HepG2 (cell line): ENCODE measurements around the gene NR2F1. TPM values are rescaled to one million over a fixed set of nuclear protein-coding genes. Genes with fewer than 3 reads are reported as not detected.

ENCODE experiments used
- ATAC-seq: fragments of 200-7000 bp; cut with Tn5 transposase; 3 replicates; pipeline ENCODE4 v1.9.1; 2020; ENCODE audit warnings: mild to moderate bottlenecking, moderate library complexity
- BruUV-seq: library from RNA; stranded (reverse); fragments of 400-500 nt; replicated peaks from 2 replicates; lab custom pipeline; 2021; lab: Mats Ljungman, UMichigan
- CTCF ChIA-PET: fragments of 300-600 bp; formaldehyde crosslinking; extraction: SDS; loops from one replicate; lab custom pipeline; 2021; ENCODE audit warnings: low total read pairs, inconsistent platforms, low intra/inter-chr PET ratio; lab: Yijun Ruan, JAX
- POLR2A ChIA-PET: fragments of 350-600 bp; sonication (Branson Sonifier 250); formaldehyde crosslinking; loops from one replicate; lab custom pipeline; 2020; ENCODE audit warnings: antibody characterized with exemption, inconsistent platforms; lab: Yijun Ruan, JAX
- DNase-seq: peaks from one replicate; pipeline ENCODE4 v3.0.0-alpha.2; 2015; ENCODE audit warnings: low spot score
- FAIRE-seq: peaks from 3 replicates; lab custom pipeline; 2011; peaks lifted over from hg19 to GRCh38; lab: Jason Lieb, UNC
- H2AFZ ChIP-seq: one replicate; pipeline ENCODE4 v1.6.1; 2011; ENCODE audit warnings: low read length, inconsistent platforms
- H3K27ac ChIP-seq: fragments of 300-600 bp; 3 replicates; pipeline ENCODE4 v1.8.0; 2011; ENCODE audit warnings: mixed run types, mild to moderate bottlenecking, mixed read lengths, low read length, inconsistent platforms; ENCODE audit not compliant: insufficient read depth; ENCODE audit errors: extremely low read length
- H3K27me3 ChIP-seq, 2 experiments: fragments of 200-600 bp in 1 of 2; 2 replicates in 1 of 2; 3 replicates in 1 of 2; pipeline versions ENCODE4 v1.6.0 to v1.8.0; 2011; ENCODE audit warnings: low read length in 2 of 2, mild to moderate bottlenecking in 2 of 2, moderate library complexity in 2 of 2, inconsistent platforms in 1 of 2; ENCODE audit not compliant: insufficient read depth in 2 of 2, control insufficient read depth in 1 of 2
- H3K36me3 ChIP-seq, 2 experiments: fragments of 200-600 bp in 1 of 2; replicated peaks in 1 of 2; 2 replicates in 1 of 2; 3 replicates in 1 of 2; pipeline versions ENCODE4 v1.5.1 to v1.8.0; 2011; ENCODE audit warnings: low read length in 2 of 2, inconsistent platforms in 1 of 2; ENCODE audit not compliant: insufficient read depth in 2 of 2, control insufficient read depth in 1 of 2
- H3K4me1 ChIP-seq: 2 replicates; pipeline ENCODE4 v1.5.1; 2012; ENCODE audit warnings: low read length, inconsistent platforms; ENCODE audit not compliant: insufficient read depth
- H3K4me2 ChIP-seq: 2 replicates; pipeline ENCODE4 v1.6.0; 2011; ENCODE audit warnings: low read depth, low read length, inconsistent platforms
- H3K4me3 ChIP-seq, 3 experiments: fragments of 200-600 bp in 1 of 3; sonication (generic), shearing (Covaris generic) in 1 of 3; replicated peaks in 1 of 3; 2 replicates each; pipeline ENCODE4 v1.5.1; 2011 to 2016; ENCODE audit warnings: low read length in 3 of 3, inconsistent platforms in 2 of 3, low read depth in 2 of 3, mild to moderate bottlenecking in 2 of 3, control low read depth in 1 of 3, mixed read lengths in 1 of 3; ENCODE audit not compliant: insufficient read depth in 1 of 3
- H3K79me2 ChIP-seq: one replicate; pipeline ENCODE4 v1.6.1; 2011; ENCODE audit warnings: low read length, inconsistent platforms; ENCODE audit not compliant: insufficient read depth
- H3K9ac ChIP-seq: 2 replicates; pipeline ENCODE4 v1.6.0; 2011; ENCODE audit warnings: mild to moderate bottlenecking, low read depth, low read length, inconsistent platforms; ENCODE audit not compliant: insufficient read depth
- H3K9me3 ChIP-seq: 2 replicates; pipeline ENCODE4 v1.5.1; 2012; ENCODE audit warnings: mild to moderate bottlenecking, low read length
- H4K20me1 ChIP-seq: 2 replicates; pipeline ENCODE4 v1.6.0; 2011; ENCODE audit warnings: inconsistent platforms, mild to moderate bottlenecking, low read length, moderate library complexity; ENCODE audit not compliant: insufficient read depth
- ARID4A ChIP-seq: sonication (generic); formaldehyde crosslinking; IDR thresholded peaks from 2 replicates; pipeline ENCODE4 v1.5.0; 2020; ENCODE audit warnings: mild to moderate bottlenecking, missing genetic modification reagents, borderline replicate concordance
- EED ChIP-seq: sonication (generic); formaldehyde crosslinking; IDR thresholded peaks from 2 replicates; pipeline ENCODE4 v1.5.0; 2020; ENCODE audit warnings: mild to moderate bottlenecking, missing genetic modification reagents
- HOXA3 ChIP-seq: sonication (generic); formaldehyde crosslinking; IDR thresholded peaks from 2 replicates; pipeline ENCODE4 v1.5.0; 2020; ENCODE audit warnings: missing genetic modification reagents
- MTA1 ChIP-seq: sonication (generic); formaldehyde crosslinking; IDR thresholded peaks from 2 replicates; pipeline ENCODE4 v1.4.0; 2020; ENCODE audit warnings: missing genetic modification reagents, mild to moderate bottlenecking, borderline replicate concordance
- ZNF687 ChIP-seq: sonication (generic); formaldehyde crosslinking; IDR thresholded peaks from 2 replicates; pipeline ENCODE4 v1.5.1; 2020; ENCODE audit warnings: mild to moderate bottlenecking, missing genetic modification reagents, moderate library complexity
- WGBS: methylation state at CpG from one replicate; pipeline ENCODE4 v1.1.6; 2017; ENCODE audit warnings: low lambda C conversion rate; 5-methylcytosine and 5-hydroxymethylcytosine counted together
- in situ Hi-C: cut with HindIII; loops from 2 replicates; pipeline ENCODE4 v1.10.0; 2017; ENCODE audit warnings: low pct_unique_long_range_greater_than_20kb; ENCODE audit not compliant: extremely low pct_ligation_motif_present
- intact Hi-C: fragments of 100-400 bp; cut with micrococcal nuclease; formaldehyde crosslinking; loops from one replicate; pipeline ENCODE4 v1.10.0; 2022; ENCODE audit not compliant: unreplicated experiment
- polyA plus RNA-seq, 8 experiments: library from polyadenylated mRNA; depleted of rRNA in 3 of 8; stranded (reverse) in 7 of 8; unstranded in 1 of 8; fragments of >200 nt; fragmentation: Illumina TruSeq in 4 of 8; extraction: Trizol in 4 of 8; gene quantifications; 2 replicates each; pipeline versions ENCODE4 v1.2.1 to v1.2.3, GENCODE V29; 2011 to 2016; ENCODE audit warnings: low read depth in 4 of 8, missing spikeins in 1 of 8, mixed read lengths in 1 of 8; ENCODE audit not compliant: insufficient read depth in 1 of 8
- total RNA-seq, 5 experiments: library from RNA; depleted of rRNA; stranded (reverse); fragments of >200 nt; fragmentation: Illumina TruSeq; extraction: Trizol; gene quantifications; 2 replicates each; pipeline ENCODE4 v1.2.3, GENCODE V29; 2016; ENCODE audit warnings: low read depth in 1 of 5

Gene NR2F1
- total and polyA plus RNA-seq, 2 of the 13 experiments (the other 11 are each of a cell fraction or from before 2014, with no cell fraction given), result 17.1 to 59.7 TPM

GRCh38 chr5:93603078-93603792 lies 20.2 kb downstream of the NR2F1 start:
- ATAC-seq (no peak), FAIRE-seq (no peak), DNase-seq (no peak)
- peaks cover 2 to 51% of the 10 kb centered on the region in 2 experiments; a peak in 4 of 5 replicates for H3K27me3 ChIP-seq
- no peaks in the 10 kb centered on the region for H3K9me3 ChIP-seq
- H3K4me3 ChIP-seq, result no peak overlapping the region
- H3K4me2 ChIP-seq, result no peak overlapping the region
- intact Hi-C loops, result no loop called here
- no TSS peak for BruUV-seq
- POLR2A ChIA-PET, result interaction anchor here (0.6 kb wide), 1 partner anchor 20 kb away, joined by 3 read pairs; the partner anchor contains the start of gene NR2F1
- no peak overlapping the region for H2AFZ ChIP-seq
- CTCF ChIA-PET, result no interaction called here
- WGBS, result 69% methylated on average over 8 of the region's 8 CpGs
- H4K20me1 ChIP-seq, result no peaks in the 10 kb centered on the region
- no peak overlapping the region for H3K27ac ChIP-seq
- H3K9ac ChIP-seq, result no peak overlapping the region
- peaks cover 34% of the 10 kb centered on the region for H3K4me1 ChIP-seq
- H3K79me2 ChIP-seq, result no peaks in the 10 kb centered on the region
- no peaks in the 10 kb centered on the region for H3K36me3 ChIP-seq
- in situ Hi-C loops, result no loop called here
- TF ChIP-seq EED (CRISPR knock-in tag) (no peak), HOXA3 (CRISPR knock-in tag) (no peak)

GRCh38 chr5:93603793-93604643 lies 21.0 kb downstream of the NR2F1 start:
- H3K4me1 ChIP-seq, result peaks cover 28% of the 10 kb centered on the region
- peaks cover 2 to 55% of the 10 kb centered on the region in 2 experiments; a peak in 4 of 5 replicates for H3K27me3 ChIP-seq
- no peak overlapping the region for H2AFZ ChIP-seq
- no peaks in the 10 kb centered on the region for H4K20me1 ChIP-seq
- H3K79me2 ChIP-seq, result no peaks in the 10 kb centered on the region
- no peaks in the 10 kb centered on the region for H3K36me3 ChIP-seq
- 22% methylated on average over 29 of the region's 58 CpGs for WGBS
- in situ Hi-C loops, result no loop called here
- no peak for ATAC-seq
- no peaks in the 10 kb centered on the region for H3K9me3 ChIP-seq
- no TSS peak for BruUV-seq
- no peak overlapping the region for H3K27ac ChIP-seq
- ChIA-PET CTCF (no interaction called here), POLR2A (no interaction called here)
- H3K9ac ChIP-seq, result no peak overlapping the region
- intact Hi-C loops, result loop anchor here (1.0 kb wide), 1 partner anchor 311 kb away; no protein-coding TSS in a partner anchor
- no peak for DNase-seq
- H3K4me2 ChIP-seq, result no peak overlapping the region; the same call in 1 of the 2 replicates
- no peak overlapping the region; a peak in 1 of 6 replicates for H3K4me3 ChIP-seq
- FAIRE-seq, result no peak
- TF ChIP-seq ARID4A (CRISPR knock-in tag) (no peak), ZNF687 (CRISPR knock-in tag) (peak; percentile 14; the same call in 1 of the 2 replicates), MTA1 (CRISPR knock-in tag) (no peak)
